WTC11 (cell line): ENCODE data around the gene CBX6.

Experiments used
- CREB1 ChIP-seq: sonication (generic); formaldehyde crosslinking; IDR thresholded peaks from 2 replicates; pipeline ENCODE4 v1.8.0; 2023; ENCODE audit warnings: mild to moderate bottlenecking, missing genetic modification reagents
- CTCF ChIP-seq: fragments of 200-600 bp; IDR thresholded peaks from 2 replicates; pipeline ENCODE4 v1.8.0; 2022; ENCODE audit warnings: antibody characterized with exemption
- FOXP4 ChIP-seq: sonication (generic); formaldehyde crosslinking; IDR thresholded peaks from 2 replicates; pipeline ENCODE4 v1.8.0; 2022; ENCODE audit warnings: mild to moderate bottlenecking, missing genetic modification reagents
- HMGXB4 ChIP-seq: sonication (generic); formaldehyde crosslinking; IDR thresholded peaks from 2 replicates; pipeline ENCODE4 v1.8.1; 2023; ENCODE audit warnings: mild to moderate bottlenecking, moderate library complexity, missing genetic modification reagents
- IRF1 ChIP-seq: sonication (generic); formaldehyde crosslinking; IDR thresholded peaks from 2 replicates; pipeline ENCODE4 v1.8.0; 2023; ENCODE audit warnings: missing genetic modification reagents
- IRF2 ChIP-seq: sonication (generic); formaldehyde crosslinking; IDR thresholded peaks from 2 replicates; pipeline ENCODE4 v1.8.0; 2022; ENCODE audit warnings: low read depth, missing genetic modification reagents, borderline replicate concordance
- NFATC4 ChIP-seq: fragments of 250-450 bp; sonication (Bioruptor Pico); IDR thresholded peaks from 2 replicates; pipeline ENCODE4 v1.9.0; 2021; ENCODE audit warnings: mild to moderate bottlenecking
- TEAD4 ChIP-seq: sonication (generic); formaldehyde crosslinking; IDR thresholded peaks from 2 replicates; pipeline ENCODE4 v1.8.0; 2022; ENCODE audit warnings: mild to moderate bottlenecking, missing genetic modification reagents
- ZMAT4 ChIP-seq: fragments of 250-450 bp; sonication (Bioruptor Pico); IDR thresholded peaks from 2 replicates; pipeline ENCODE4 v1.9.0; 2021; ENCODE audit warnings: mild to moderate bottlenecking
- ZNF317 ChIP-seq: sonication (generic); formaldehyde crosslinking; IDR thresholded peaks from 2 replicates; pipeline ENCODE4 v1.8.1; 2023; ENCODE audit warnings: low read depth, mild to moderate bottlenecking, moderate library complexity, missing genetic modification reagents, borderline replicate concordance
- ZNF512 ChIP-seq: sonication (generic); formaldehyde crosslinking; IDR thresholded peaks from 2 replicates; pipeline ENCODE4 v1.8.1; 2022; ENCODE audit warnings: missing genetic modification reagents, borderline replicate concordance
- ZNF532 ChIP-seq: fragments of 250-450 bp; sonication (Bioruptor Pico); IDR thresholded peaks from 2 replicates; pipeline ENCODE4 v1.9.0; 2021; ENCODE audit warnings: mild to moderate bottlenecking, borderline replicate concordance

GRCh38 chr22:38834215-38834953 is 37.6 kb downstream of the CBX6 start:
- TF ChIP-seq CTCF, result no peak
- no peak for TF ChIP-seq TEAD4 (CRISPR knock-in tag)
- TF ChIP-seq FOXP4, result no peak
- no peak for TF ChIP-seq HMGXB4 (CRISPR knock-in tag)
- no peak for TF ChIP-seq CREB1
- TF ChIP-seq IRF2 (CRISPR knock-in tag), result no peak
- no peak for TF ChIP-seq ZNF532 (CRISPR knock-in tag)
- no peak for TF ChIP-seq ZNF512 (CRISPR knock-in tag)
- no peak for TF ChIP-seq NFATC4
- TF ChIP-seq ZNF317 (CRISPR knock-in tag), result no peak
- no peak for TF ChIP-seq ZMAT4 (CRISPR knock-in tag)
- TF ChIP-seq IRF1 (CRISPR knock-in tag), result no peak
